GM21367 (cell line): ENCODE measurements around the gene EMILIN2.
"Not testable (repeated sequence)": the region's sequence is repeated elsewhere in the genome, so short reads cannot be mapped to it uniquely, and the experiment has no call there.

Experiments used
- ATAC-seq: cut with Tn5 transposase; IDR thresholded peaks from one replicate; pipeline ENCODE4 v1.9.1; 2021; ENCODE audit not compliant: unreplicated experiment

Gene EMILIN2

DNA sequence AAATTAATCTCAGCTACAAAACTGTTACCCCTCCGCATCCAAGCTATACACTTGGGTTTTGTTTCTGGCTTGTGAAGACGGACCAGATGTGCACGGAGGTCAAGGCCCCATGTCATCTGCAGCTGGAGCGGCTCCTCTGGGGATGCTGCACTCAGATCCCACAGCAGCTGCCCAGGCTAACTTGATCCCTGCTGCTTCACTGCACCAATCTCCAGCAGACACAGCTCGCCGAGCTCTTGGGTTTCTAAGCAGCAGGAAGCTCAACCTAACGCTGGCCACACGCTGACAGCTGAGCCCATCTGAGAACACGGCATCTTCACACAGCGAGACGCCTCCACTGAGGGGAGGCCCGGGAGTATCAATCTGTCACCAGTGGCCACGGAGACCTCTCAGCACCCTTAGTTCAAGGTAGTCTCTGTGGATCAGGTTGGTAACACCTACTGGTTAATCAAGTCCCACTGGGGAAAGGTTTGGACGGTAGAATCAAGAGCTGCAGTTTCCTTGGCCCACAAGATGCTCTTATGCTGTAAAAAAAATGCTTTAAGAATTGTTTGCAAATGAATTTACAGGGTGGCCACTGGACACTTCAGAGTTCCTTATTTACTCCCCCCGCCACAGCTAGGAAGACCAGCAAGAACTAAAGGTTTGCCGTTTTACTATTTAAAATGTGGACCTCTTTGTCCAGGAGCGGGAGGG, 67.5 kb downstream of the EMILIN2 start:
- no peak for ATAC-seq

GRCh38 chr18:2914881-2915240, 68.1 kb downstream of the EMILIN2 start:
- ATAC-seq = no peak

DNA sequence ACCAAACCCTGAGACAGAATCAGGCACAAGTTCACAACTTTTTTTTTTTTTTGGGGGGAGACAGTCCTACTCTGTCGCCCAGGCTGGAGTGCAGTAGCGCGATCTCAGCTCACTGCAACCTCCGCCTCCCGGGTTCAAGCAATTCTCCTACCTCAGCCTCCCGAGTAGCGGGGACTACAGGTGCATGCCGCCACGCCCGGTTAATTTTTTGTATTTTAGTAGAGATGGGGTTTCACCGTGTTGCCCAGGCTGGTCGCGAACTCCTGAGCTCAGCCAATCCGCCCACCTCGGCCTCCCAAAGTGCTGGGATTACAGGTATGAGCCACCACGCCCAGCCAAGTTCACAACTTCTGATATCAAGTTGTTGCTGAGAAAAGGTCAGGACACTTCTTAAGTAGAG, 68.7 kb downstream of the EMILIN2 start:
- ATAC-seq = not testable (repeated sequence)

DNA sequence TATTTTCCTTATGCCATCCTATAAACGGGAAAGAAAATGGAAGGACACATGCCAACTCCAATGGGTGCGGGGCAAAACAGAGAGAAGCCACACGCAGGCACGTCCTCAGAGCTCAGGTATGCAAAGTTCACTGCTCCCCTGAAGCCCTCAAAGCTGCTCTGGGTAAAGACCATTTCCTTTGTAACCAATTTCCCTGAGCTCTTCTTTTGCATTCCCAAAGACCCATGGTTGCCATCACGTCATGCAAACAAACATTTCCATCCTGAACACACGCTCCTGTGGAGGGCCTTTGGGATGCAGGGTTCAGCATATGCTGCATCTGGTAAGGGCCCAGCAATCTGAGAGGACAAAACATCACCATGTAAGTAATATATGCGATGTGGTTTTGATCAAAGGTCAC, 69.4 kb downstream of the EMILIN2 start:
- ATAC-seq = no peak

GRCh38 chr18:2917259-2918047, 70.6 kb downstream of the EMILIN2 start:
- ATAC-seq = no peak

DNA sequence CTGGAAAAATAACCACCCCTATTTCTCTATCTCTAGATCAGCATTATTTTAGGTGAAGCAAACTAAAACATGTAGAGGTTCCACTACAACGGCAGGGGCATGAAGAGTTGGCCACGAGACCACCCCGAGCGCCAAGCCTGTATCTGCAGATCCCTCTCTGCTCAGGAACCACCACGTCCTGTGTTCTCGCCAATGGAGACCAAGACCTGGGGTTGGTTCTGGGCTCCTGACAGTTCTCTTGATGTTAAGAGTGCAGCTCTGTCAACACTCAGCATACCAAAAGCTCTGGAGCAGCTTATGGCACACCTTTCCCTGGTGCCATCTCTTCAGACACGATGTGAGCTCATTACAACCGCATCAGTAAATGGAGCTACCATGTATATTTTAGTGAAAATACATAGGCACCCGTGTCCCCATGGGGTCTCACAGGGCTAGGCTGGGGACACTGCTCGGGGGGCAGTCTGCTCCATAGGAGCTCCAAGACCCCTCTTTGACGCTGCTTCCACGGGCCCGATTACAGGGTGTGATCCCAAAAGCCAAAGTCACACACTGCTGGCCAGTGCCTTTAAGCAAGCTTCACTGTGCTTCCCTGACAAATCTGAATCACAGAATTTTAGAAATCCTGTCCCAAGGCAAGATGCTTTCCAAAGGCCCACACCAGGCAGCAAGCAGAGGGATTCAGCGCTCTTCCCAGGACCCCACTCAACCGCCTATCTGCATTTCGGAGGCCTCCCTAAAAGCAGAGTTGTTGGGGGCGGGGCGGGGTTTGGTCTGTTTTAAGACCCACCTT, 72.2 kb downstream of the EMILIN2 start:
- ATAC-seq = no peak

- ATAC-seq = no peak
These were observed 72.8 kb downstream of the EMILIN2 start for GRCh38 chr18:2919600-2919999.

DNA sequence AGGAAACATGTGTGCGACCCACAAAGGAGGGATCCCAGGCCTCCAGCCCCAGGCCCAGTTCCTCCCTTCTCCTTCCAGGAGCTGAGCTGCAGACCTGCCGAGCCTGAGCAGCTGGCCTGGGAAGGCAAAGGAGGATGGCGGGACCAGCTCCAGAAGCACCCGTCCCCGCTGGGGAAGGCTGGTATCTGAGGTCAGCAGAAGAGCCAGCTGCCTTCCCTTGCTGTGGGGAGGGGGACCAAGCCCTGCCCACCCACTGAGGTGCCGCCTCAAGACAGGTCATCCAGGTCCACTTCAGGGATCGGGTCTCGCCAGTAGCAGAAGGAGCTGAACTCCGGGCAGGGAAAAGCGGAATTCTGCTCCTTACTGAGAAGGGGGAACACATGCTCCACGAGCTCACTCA, 73.2 kb downstream of the EMILIN2 start:
- ATAC-seq = no peak

- no peak for ATAC-seq
These were observed 73.9 kb downstream of the EMILIN2 start for GRCh38 chr18:2920546-2921343.

GRCh38 chr18:2921778-2922177, 75.0 kb downstream of the EMILIN2 start:
- no peak for ATAC-seq

DNA sequence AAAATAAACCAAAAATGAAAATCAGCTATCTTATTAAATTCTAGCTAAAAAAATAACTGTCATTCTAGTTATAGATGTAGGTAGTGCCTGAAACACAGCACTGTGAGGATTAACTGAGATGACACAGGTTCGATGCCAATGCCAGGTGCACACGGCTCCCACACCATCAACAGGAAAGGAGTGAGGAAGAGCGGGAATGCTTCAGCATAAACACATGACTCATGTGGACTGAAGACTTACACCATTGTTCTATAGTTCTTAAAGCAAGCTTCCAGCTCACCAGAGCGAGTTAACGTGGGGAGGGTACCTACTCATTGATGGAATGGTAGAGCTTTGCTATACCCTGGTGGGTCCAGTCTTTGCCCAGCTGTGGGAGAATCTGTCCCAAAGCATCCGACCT, 76.7 kb downstream of the EMILIN2 start:
- ATAC-seq = no peak

DNA sequence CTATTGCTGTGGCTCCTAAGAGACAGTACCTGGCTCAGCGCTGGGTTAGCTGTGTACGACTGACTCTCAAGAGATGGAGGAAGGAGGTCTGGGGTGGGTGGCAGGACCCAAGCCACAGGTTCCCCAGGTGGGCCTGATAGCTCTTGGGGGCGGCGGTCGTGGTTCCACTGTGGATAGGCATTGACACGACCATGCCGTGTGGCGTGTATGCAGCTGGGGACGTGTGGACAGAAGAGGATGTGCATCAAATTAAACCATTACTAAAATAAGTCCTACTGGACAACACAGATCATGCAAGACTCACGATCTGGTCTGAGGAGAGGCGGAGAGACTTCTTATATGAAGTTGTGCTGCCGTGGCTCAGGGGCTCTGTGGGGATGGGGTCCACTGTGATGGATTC, 78.1 kb downstream of the EMILIN2 start:
- no peak for ATAC-seq

GRCh38 chr18:2926528-2926927, 79.7 kb downstream of the EMILIN2 start:
- ATAC-seq = no peak

DNA sequence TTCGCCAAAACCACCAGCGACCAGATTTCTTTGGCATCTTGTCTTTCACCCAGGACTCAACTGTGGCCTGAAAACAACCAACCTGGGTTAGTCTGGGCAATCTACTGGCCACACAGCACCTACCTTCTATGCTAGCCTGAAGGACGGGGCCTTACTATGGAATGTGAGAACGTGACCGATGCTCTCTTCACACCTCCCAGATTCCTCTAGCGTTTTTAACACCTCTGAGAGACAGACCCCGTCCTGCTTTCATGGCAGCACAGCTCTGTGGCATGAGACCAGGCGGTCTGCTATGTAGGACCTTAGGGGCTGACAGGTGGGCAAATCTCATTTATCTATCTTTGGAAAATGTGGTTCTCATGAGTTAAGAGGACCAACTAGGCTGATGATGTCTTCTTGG, 80.9 kb downstream of the EMILIN2 start:
- ATAC-seq = no peak

GRCh38 chr18:2932247-2933181, 85.7 kb downstream of the EMILIN2 start:
- no peak for ATAC-seq

GRCh38 chr18:2933995-2934394, 87.2 kb downstream of the EMILIN2 start:
- no peak for ATAC-seq

GRCh38 chr18:2935438-2936192, 88.8 kb downstream of the EMILIN2 start:
- ATAC-seq = no peak

- ATAC-seq = no peak
These were observed 92.5 kb downstream of the EMILIN2 start for GRCh38 chr18:2939317-2939716.

GRCh38 chr18:2948038-2948437, 101.2 kb downstream of the EMILIN2 start:
- ATAC-seq = no peak
